NCI-H1417 (cell line): Measurements from ENCODE around the gene CDC20B.
"Not testable (repeated sequence)": the region's sequence is repeated elsewhere in the genome, so short reads cannot be mapped to it uniquely, and the experiment has no call there.

ENCODE experiments used
- DNase-seq, 3 experiments: peaks; one replicate each; lab custom pipeline; 2025; lab: John Stamatoyannopoulos, UW

Gene CDC20B

GRCh38 chr5:55160493-55161209 is 12.3 kb downstream of the CDC20B start:
- DNase-seq = no peak

GRCh38 chr5:55159763-55160492 is 13.0 kb downstream of the CDC20B start, which contains the start of gene GPX8:
Gene GPX8, plus strand, starts transcription at chr5:55160171. Its CDS starts 22 bp downstream, at chr5:55160193.
- DNase-seq = peak; percentile 1 to 81 (median 23)

- no peak for DNase-seq
Observed at GRCh38 chr5:55154873-55155272, 18.1 kb downstream of the CDC20B start.

- no peak for DNase-seq
Observed at GRCh38 chr5:55151923-55152842, 20.8 kb downstream of the CDC20B start.

- DNase-seq = no peak
Observed at GRCh38 chr5:55149308-55149795, 23.6 kb downstream of the CDC20B start.

GRCh38 chr5:55146543-55147151 is 26.3 kb downstream of the CDC20B start:
- DNase-seq = peak; percentile 63 to 94 (median 87)

- no peak for DNase-seq
Observed at GRCh38 chr5:55146080-55146479, 26.9 kb downstream of the CDC20B start.

- DNase-seq = no peak
Observed at GRCh38 chr5:55143624-55144023, 29.4 kb downstream of the CDC20B start.

- no peak for DNase-seq
Observed at GRCh38 chr5:55141945-55142690, 30.9 kb downstream of the CDC20B start.

GRCh38 chr5:55140908-55141665 is 31.9 kb downstream of the CDC20B start:
- DNase-seq = peak in 2 of 3 experiments; percentile 21 to 71

- DNase-seq = no peak
Observed at GRCh38 chr5:55136521-55136920, 36.5 kb downstream of the CDC20B start.

- no peak for DNase-seq
Observed at GRCh38 chr5:55134053-55134722, 38.8 kb downstream of the CDC20B start.

- DNase-seq = no peak
Observed at GRCh38 chr5:55123365-55123764, 49.6 kb downstream of the CDC20B start.

GRCh38 chr5:55114061-55114460 is 58.9 kb downstream of the CDC20B start:
- DNase-seq = no peak

GRCh38 chr5:55113327-55113726 is 59.6 kb downstream of the CDC20B start:
- no peak for DNase-seq

- DNase-seq = no peak
Observed at GRCh38 chr5:55110217-55110616, 62.8 kb downstream of the CDC20B start.

GRCh38 chr5:55108661-55109060 is 64.3 kb downstream of the CDC20B start:
- DNase-seq = no peak

- not testable (repeated sequence) for DNase-seq
Observed at GRCh38 chr5:55105976-55106375, 67.0 kb downstream of the CDC20B start.

GRCh38 chr5:55104946-55105701 is 67.9 kb downstream of the CDC20B start:
- no peak for DNase-seq
